Urinary bladder (tissue), 4 donors: ENCODE data around the gene MRM3. TPM values are rescaled to one million over a fixed set of nuclear protein-coding genes. Genes with fewer than 3 reads are reported as not detected.
"Not testable (repeated sequence)": the region's sequence is repeated elsewhere in the genome, so short reads cannot be mapped to it uniquely, and the experiment has no call there.

ENCODE experiments used
- DNase-seq: peaks from one replicate; pipeline ENCODE4 v3.0.0-alpha.2; 2015; ENCODE audit errors: extremely low spot score
- H3K27ac ChIP-seq: one replicate; pipeline ENCODE4 v1.5.1; 2013; ENCODE audit warnings: low read depth, mild to moderate bottlenecking, moderate library complexity
- H3K36me3 ChIP-seq: one replicate; pipeline ENCODE4 v1.6.1; 2013; ENCODE audit warnings: mild to moderate bottlenecking, moderate library complexity; ENCODE audit not compliant: insufficient read depth
- H3K4me1 ChIP-seq: one replicate; pipeline ENCODE4 v1.6.1; 2013; ENCODE audit warnings: mild to moderate bottlenecking, moderate library complexity; ENCODE audit not compliant: insufficient read depth
- H3K4me3 ChIP-seq: one replicate; pipeline ENCODE4 v1.5.1; 2013; ENCODE audit warnings: low read depth, low read length
- WGBS: extraction: QIAGEN DNeasy Blood & Tissue Kit; methylation state at CpG from one replicate; pipeline ENCODE4 v1.1.7; 2013; 5-methylcytosine and 5-hydroxymethylcytosine counted together
- polyA plus RNA-seq: library from polyadenylated mRNA; stranded (reverse); fragments of 200-250 nt; gene quantifications from one replicate; pipeline ENCODE4 v1.2.3, GENCODE V29; 2013
- total RNA-seq: library from RNA; depleted of rRNA; stranded (reverse); fragments of >200 nt; gene quantifications from one replicate; pipeline ENCODE4 v1.2.3, GENCODE V29; 2014
- donor health status: healthy with polysubstance abuse.
- donor health status: healthy.

The MRM3 gene
- total RNA-seq (9.9 TPM), polyA plus RNA-seq (17.6 TPM)

GRCh38 chr17:781805-782731, at the start of gene MRM3, which contains the start of gene GLOD4:
TSS of gene MRM3 (plus strand) at chr17:782353. CDS start at chr17:782379, 26 bp downstream.
TSS of gene GLOD4 (minus strand) at chr17:782280. CDS start at chr17:782255, 25 bp downstream.
- Histone ChIP-seq H3K4me3 (peak within 1 kb of the TSS; percentile 78), H3K27ac (peak within 1 kb of the TSS; percentile 69), H3K36me3 (no peaks in the 10 kb centered on the region), H3K4me1 (no peaks in the 10 kb centered on the region)
- under 1% methylated on average over 87 of the region's 87 CpGs for WGBS
- peak; percentile 55 for DNase-seq

- Histone ChIP-seq H3K4me3 (peak overlapping the region; percentile 88), H3K36me3 (no peaks in the 10 kb centered on the region), H3K4me1 (no peaks in the 10 kb centered on the region), H3K27ac (peak overlapping the region; percentile 81)
- no peak for DNase-seq
- 5% methylated on average over 57 of the region's 57 CpGs for WGBS
Measured at GRCh38 chr17:732902-733720, 49.0 kb upstream of the MRM3 start.

GRCh38 chr17:733743-734142, 48.4 kb upstream of the MRM3 start:
- Histone ChIP-seq H3K36me3 (no peaks in the 10 kb centered on the region), H3K4me1 (no peaks in the 10 kb centered on the region), H3K27ac (no peak overlapping the region), H3K4me3 (no peak overlapping the region)
- 68% methylated on average over 10 of the region's 10 CpGs for WGBS
- no peak for DNase-seq

- 84% methylated on average over 13 of the region's 13 CpGs for WGBS
- Histone ChIP-seq H3K27ac (no peak overlapping the region), H3K36me3 (no peaks in the 10 kb centered on the region), H3K4me1 (no peaks in the 10 kb centered on the region), H3K4me3 (no peak overlapping the region)
- DNase-seq = no peak
Measured at GRCh38 chr17:737561-738113, 44.5 kb upstream of the MRM3 start.

GRCh38 chr17:740240-741017, 41.7 kb upstream of the MRM3 start:
- Histone ChIP-seq H3K36me3 (no peaks in the 10 kb centered on the region), H3K27ac (no peak overlapping the region), H3K4me3 (no peak overlapping the region), H3K4me1 (no peaks in the 10 kb centered on the region)
- 80% methylated on average over 18 of the region's 18 CpGs for WGBS
- no peak for DNase-seq

GRCh38 chr17:742147-742793, 39.9 kb upstream of the MRM3 start:
- Histone ChIP-seq H3K27ac (no peak overlapping the region), H3K4me3 (no peak overlapping the region), H3K36me3 (peaks cover 2% of the 10 kb centered on the region), H3K4me1 (no peaks in the 10 kb centered on the region)
- 80% methylated on average over 11 of the region's 11 CpGs for WGBS
- no peak for DNase-seq

- H3K36me3 ChIP-seq = peaks cover 2% of the 10 kb centered on the region
- 92% methylated on average over 4 of the region's 4 CpGs for WGBS
- no peak for DNase-seq
- H3K27ac ChIP-seq = no peak overlapping the region
- H3K4me1 ChIP-seq = no peaks in the 10 kb centered on the region
- no peak overlapping the region for H3K4me3 ChIP-seq
Measured at GRCh38 chr17:743139-743538, 39.0 kb upstream of the MRM3 start.

- Histone ChIP-seq H3K4me3 (no peak overlapping the region), H3K27ac (no peak overlapping the region), H3K4me1 (no peaks in the 10 kb centered on the region), H3K36me3 (peaks cover 2% of the 10 kb centered on the region)
- 81% methylated on average over 9 of the region's 9 CpGs for WGBS
- no peak for DNase-seq
Measured at GRCh38 chr17:744937-745336, 37.2 kb upstream of the MRM3 start.

- no peaks in the 10 kb centered on the region for H3K4me1 ChIP-seq
- peaks cover 2% of the 10 kb centered on the region for H3K36me3 ChIP-seq
- WGBS = 95% methylated on average over 11 of the region's 11 CpGs
- no peak overlapping the region for H3K27ac ChIP-seq
- DNase-seq = no peak
- H3K4me3 ChIP-seq = no peak overlapping the region
Measured at GRCh38 chr17:745406-745805, 36.7 kb upstream of the MRM3 start.

DNA sequence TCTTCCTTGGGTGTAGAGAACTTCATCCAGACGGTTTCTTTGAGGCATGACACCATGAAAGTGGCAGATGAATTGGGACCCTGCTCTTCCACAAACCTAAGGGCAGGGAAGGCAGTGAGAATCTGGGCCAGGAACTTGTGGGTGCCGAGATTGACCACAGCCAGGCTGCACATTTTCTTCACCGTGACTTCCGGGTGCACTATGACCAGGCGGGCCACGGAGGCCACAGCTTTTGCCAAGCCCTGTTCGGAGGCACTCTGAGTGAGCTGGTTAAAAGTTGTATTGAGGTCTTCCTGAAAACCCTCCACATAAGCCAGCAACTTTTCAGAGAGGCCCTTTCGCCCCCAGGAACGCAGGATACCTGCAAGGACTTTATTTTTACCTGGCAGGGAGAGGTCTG, 36.0 kb upstream of the MRM3 start:
- WGBS = 92% methylated on average over 9 of the region's 9 CpGs
- H3K36me3 ChIP-seq = peaks cover 2% of the 10 kb centered on the region
- no peak for DNase-seq
- no peak overlapping the region for H3K4me3 ChIP-seq
- no peak overlapping the region for H3K27ac ChIP-seq
- H3K4me1 ChIP-seq = peaks cover under 1% of the 10 kb centered on the region

DNA sequence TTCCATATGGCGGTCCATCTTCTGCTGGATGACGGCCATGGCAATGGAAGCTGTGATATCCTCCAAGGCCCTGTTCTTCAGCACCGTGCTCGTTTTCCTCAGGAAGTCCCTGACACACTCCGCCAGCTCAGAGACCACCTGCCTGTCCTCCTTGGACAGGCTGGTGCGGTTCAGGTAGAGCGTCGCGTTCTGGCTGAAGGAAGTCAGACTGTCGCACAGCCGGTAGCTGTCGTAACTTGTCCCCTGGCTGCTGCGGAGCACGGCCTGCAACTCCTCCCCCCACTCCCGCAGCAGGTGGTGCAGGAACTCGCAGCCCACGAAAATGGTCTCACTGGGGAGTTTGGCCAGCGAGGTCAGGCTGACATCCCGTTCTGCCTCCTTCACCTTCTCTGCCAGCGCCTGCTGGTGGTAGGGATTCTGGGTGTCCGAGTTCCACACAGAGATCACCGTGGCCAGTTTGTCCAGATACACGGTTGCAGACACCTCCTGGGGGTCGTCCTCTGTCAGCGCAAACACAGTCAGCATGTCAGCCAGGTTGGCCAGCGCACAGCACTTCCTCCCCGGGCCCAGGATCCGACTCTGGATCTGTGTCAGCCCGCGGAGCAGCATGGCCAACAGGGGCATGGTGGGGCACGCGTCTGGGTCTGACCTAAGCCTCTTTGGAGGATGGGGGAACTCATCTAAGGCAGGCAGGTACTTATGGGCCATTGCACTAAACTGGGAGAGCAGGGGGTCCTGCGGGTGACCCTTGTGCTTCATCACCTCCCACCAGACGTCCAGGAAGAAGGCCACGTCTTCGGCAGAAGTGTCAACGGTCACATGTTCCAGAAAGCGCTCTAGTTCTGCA, 35.1 kb upstream of the MRM3 start:
- Histone ChIP-seq H3K4me3 (no peak overlapping the region), H3K4me1 (peaks cover 1% of the 10 kb centered on the region), H3K36me3 (peaks cover 2% of the 10 kb centered on the region), H3K27ac (no peak overlapping the region)
- no peak for DNase-seq
- WGBS = 91% methylated on average over 38 of the region's 38 CpGs

GRCh38 chr17:748604-749003, 33.5 kb upstream of the MRM3 start:
- not testable (repeated sequence) for H3K36me3 ChIP-seq, H3K4me1 ChIP-seq, H3K4me3 ChIP-seq, DNase-seq, H3K27ac ChIP-seq
- 95% methylated on average over 4 of the region's 4 CpGs for WGBS
